T-helper 1 cell treated with Interleukin-12 subunit alpha and Interleukin-12 subunit beta and Interleukin-4 antibody, amounts not matched to agents 30 μg/mL and 1 μg/mL, for 36 hours (primary cell): ENCODE data around the gene NHSL2.
"Not testable (repeated sequence)": the region's sequence is repeated elsewhere in the genome, so short reads cannot be mapped to it uniquely, and the experiment has no call there.

Source experiments
- H3K27ac Mint-ChIP-seq: one replicate; pipeline ENCODE4 v1.8.0; 2021; ENCODE audit warnings: mild to moderate bottlenecking, mixed read lengths
- H3K27me3 Mint-ChIP-seq: one replicate; pipeline ENCODE4 v1.8.0; 2021; ENCODE audit warnings: low read depth, mixed read lengths
- H3K36me3 Mint-ChIP-seq: one replicate; pipeline ENCODE4 v1.8.0; 2021; ENCODE audit warnings: low read depth, mixed read lengths
- H3K4me1 Mint-ChIP-seq: one replicate; pipeline ENCODE4 v1.8.0; 2021; ENCODE audit warnings: low read depth, mixed read lengths
- H3K4me3 Mint-ChIP-seq: one replicate; pipeline ENCODE4 v1.8.0; 2021; ENCODE audit warnings: mild to moderate bottlenecking, moderate library complexity, mixed read lengths
- H3K9me3 Mint-ChIP-seq: one replicate; pipeline ENCODE4 v1.8.0; 2021; ENCODE audit warnings: mixed read lengths

Gene NHSL2

GRCh38 chrX:72042852-72043248 is 132.2 kb downstream of the NHSL2 start:
- peaks cover 25% of the 10 kb centered on the region for H3K27me3 Mint-ChIP-seq
- H3K27ac Mint-ChIP-seq, result no peak overlapping the region
- no peaks in the 10 kb centered on the region for H3K36me3 Mint-ChIP-seq
- H3K9me3 Mint-ChIP-seq, result no peaks in the 10 kb centered on the region
- H3K4me1 Mint-ChIP-seq, result peaks cover 5% of the 10 kb centered on the region
- H3K4me3 Mint-ChIP-seq, result no peak overlapping the region

- Mint-ChIP-seq H3K27me3 (peaks cover 28% of the 10 kb centered on the region), H3K9me3 (no peaks in the 10 kb centered on the region), H3K4me1 (peaks cover 5% of the 10 kb centered on the region), H3K4me3 (no peak overlapping the region), H3K36me3 (no peaks in the 10 kb centered on the region), H3K27ac (no peak overlapping the region)
These were observed 133.0 kb downstream of the NHSL2 start for GRCh38 chrX:72043636-72044035.

- H3K36me3 Mint-ChIP-seq, result no peaks in the 10 kb centered on the region
- no peak overlapping the region for H3K27ac Mint-ChIP-seq
- H3K9me3 Mint-ChIP-seq, result no peaks in the 10 kb centered on the region
- H3K27me3 Mint-ChIP-seq, result peaks cover 25% of the 10 kb centered on the region
- no peak overlapping the region for H3K4me3 Mint-ChIP-seq
- peaks cover 5% of the 10 kb centered on the region for H3K4me1 Mint-ChIP-seq
These were observed 134.5 kb downstream of the NHSL2 start for GRCh38 chrX:72045141-72045540.

GRCh38 chrX:72045552-72046277 is 135.1 kb downstream of the NHSL2 start:
- H3K36me3 Mint-ChIP-seq, result no peaks in the 10 kb centered on the region
- H3K9me3 Mint-ChIP-seq, result no peaks in the 10 kb centered on the region
- peaks cover 25% of the 10 kb centered on the region for H3K27me3 Mint-ChIP-seq
- peaks cover 5% of the 10 kb centered on the region for H3K4me1 Mint-ChIP-seq
- H3K27ac Mint-ChIP-seq, result no peak overlapping the region
- H3K4me3 Mint-ChIP-seq, result no peak overlapping the region

- H3K27ac Mint-ChIP-seq, result no peak overlapping the region
- peaks cover 5% of the 10 kb centered on the region for H3K4me1 Mint-ChIP-seq
- no peaks in the 10 kb centered on the region for H3K36me3 Mint-ChIP-seq
- no peak overlapping the region for H3K4me3 Mint-ChIP-seq
- H3K27me3 Mint-ChIP-seq, result peaks cover 28% of the 10 kb centered on the region
- H3K9me3 Mint-ChIP-seq, result no peaks in the 10 kb centered on the region
These were observed 135.8 kb downstream of the NHSL2 start for GRCh38 chrX:72046447-72046846.

GRCh38 chrX:72048510-72049455 is 138.1 kb downstream of the NHSL2 start:
- no peaks in the 10 kb centered on the region for H3K36me3 Mint-ChIP-seq
- no peak overlapping the region for H3K27ac Mint-ChIP-seq
- H3K27me3 Mint-ChIP-seq, result peaks cover 44% of the 10 kb centered on the region
- no peaks in the 10 kb centered on the region for H3K9me3 Mint-ChIP-seq
- H3K4me3 Mint-ChIP-seq, result no peak overlapping the region
- peaks cover 5% of the 10 kb centered on the region for H3K4me1 Mint-ChIP-seq

- H3K9me3 Mint-ChIP-seq, result no peaks in the 10 kb centered on the region
- H3K36me3 Mint-ChIP-seq, result no peaks in the 10 kb centered on the region
- peaks cover 49% of the 10 kb centered on the region for H3K27me3 Mint-ChIP-seq
- H3K27ac Mint-ChIP-seq, result no peak overlapping the region
- peaks cover 5% of the 10 kb centered on the region for H3K4me1 Mint-ChIP-seq
- no peak overlapping the region for H3K4me3 Mint-ChIP-seq
These were observed 139.4 kb downstream of the NHSL2 start for GRCh38 chrX:72050011-72050410.

- H3K4me3 Mint-ChIP-seq, result no peak overlapping the region
- H3K4me1 Mint-ChIP-seq, result peaks cover under 1% of the 10 kb centered on the region
- no peaks in the 10 kb centered on the region for H3K36me3 Mint-ChIP-seq
- H3K27ac Mint-ChIP-seq, result no peak overlapping the region
- H3K27me3 Mint-ChIP-seq, result peaks cover 50% of the 10 kb centered on the region
- H3K9me3 Mint-ChIP-seq, result no peaks in the 10 kb centered on the region
These were observed 140.9 kb downstream of the NHSL2 start for GRCh38 chrX:72051589-72051988.

- no peaks in the 10 kb centered on the region for H3K36me3 Mint-ChIP-seq
- H3K9me3 Mint-ChIP-seq, result no peaks in the 10 kb centered on the region
- no peaks in the 10 kb centered on the region for H3K4me1 Mint-ChIP-seq
- H3K27me3 Mint-ChIP-seq, result peaks cover 52% of the 10 kb centered on the region
- H3K4me3 Mint-ChIP-seq, result no peak overlapping the region
- H3K27ac Mint-ChIP-seq, result no peak overlapping the region
These were observed 141.9 kb downstream of the NHSL2 start for GRCh38 chrX:72052415-72053090.

GRCh38 chrX:72053508-72053907 is 142.9 kb downstream of the NHSL2 start:
- H3K4me3 Mint-ChIP-seq, result no peak overlapping the region
- no peaks in the 10 kb centered on the region for H3K9me3 Mint-ChIP-seq

GRCh38 chrX:72054779-72055489 is 144.3 kb downstream of the NHSL2 start:
- Mint-ChIP-seq H3K27ac (no peak overlapping the region), H3K9me3 (no peaks in the 10 kb centered on the region), H3K27me3 (peaks cover 49% of the 10 kb centered on the region), H3K36me3 (no peaks in the 10 kb centered on the region), H3K4me1 (no peaks in the 10 kb centered on the region), H3K4me3 (no peak overlapping the region)

More at GRCh38 chrX:72053508-72053907, 142.9 kb downstream of the NHSL2 start:
- H3K27me3 Mint-ChIP-seq, result peaks cover 49% of the 10 kb centered on the region
- H3K4me1 Mint-ChIP-seq, result no peaks in the 10 kb centered on the region
- H3K36me3 Mint-ChIP-seq, result no peaks in the 10 kb centered on the region
- no peak overlapping the region for H3K27ac Mint-ChIP-seq

GRCh38 chrX:72057331-72057730 is 146.7 kb downstream of the NHSL2 start:
- Mint-ChIP-seq H3K4me1 (no peaks in the 10 kb centered on the region), H3K36me3 (no peaks in the 10 kb centered on the region), H3K27me3 (peaks cover 35% of the 10 kb centered on the region), H3K9me3 (no peaks in the 10 kb centered on the region), H3K4me3 (no peak overlapping the region), H3K27ac (no peak overlapping the region)

GRCh38 chrX:72057849-72058248 is 147.2 kb downstream of the NHSL2 start:
- no peaks in the 10 kb centered on the region for H3K4me1 Mint-ChIP-seq
- no peak overlapping the region for H3K27ac Mint-ChIP-seq
- peaks cover 30% of the 10 kb centered on the region for H3K27me3 Mint-ChIP-seq
- H3K9me3 Mint-ChIP-seq, result no peaks in the 10 kb centered on the region
- no peak overlapping the region for H3K4me3 Mint-ChIP-seq
- no peaks in the 10 kb centered on the region for H3K36me3 Mint-ChIP-seq

GRCh38 chrX:72058346-72058745 is 147.7 kb downstream of the NHSL2 start:
- H3K27me3 Mint-ChIP-seq, result peaks cover 32% of the 10 kb centered on the region
- H3K4me1 Mint-ChIP-seq, H3K27ac Mint-ChIP-seq, H3K36me3 Mint-ChIP-seq, H3K4me3 Mint-ChIP-seq, H3K9me3 Mint-ChIP-seq: not testable (repeated sequence)
